ENCODE data around the gene ATG2B. TPM values are rescaled to one million over a fixed set of nuclear protein-coding genes. Genes with fewer than 3 reads are reported as not detected.

Gene ATG2B
- total and polyA plus RNA-seq, 2 donors (not counting 1 experiment from before 2014, with no cell fraction given): 8.1 to 39.6 TPM

DNA sequence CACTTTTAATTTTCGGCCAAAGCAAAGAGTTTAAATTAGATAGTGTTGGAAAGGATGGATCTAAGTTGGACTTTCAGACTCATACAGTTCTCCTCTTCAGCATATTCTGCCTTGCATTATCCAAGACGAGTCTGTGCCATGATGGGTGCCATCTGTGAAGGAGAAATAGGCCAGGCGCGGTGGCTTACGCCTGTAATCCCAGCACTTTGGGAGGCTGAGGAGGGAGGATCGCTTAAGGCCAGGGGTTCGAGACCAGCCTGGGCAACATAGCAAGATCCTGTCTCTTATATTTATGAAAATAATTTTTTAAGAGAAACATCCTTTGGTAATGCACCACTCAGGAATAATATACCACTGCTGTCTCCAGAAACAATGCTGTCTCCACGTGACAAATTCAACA lies 35.3 kb upstream of the ATG2B start:
- ChIA-PET CTCF (no interaction called here), POLR2A (no interaction called here)
- no peaks in the 10 kb centered on the region for H4K20me1 ChIP-seq (ENCODE audit: control insufficient read depth, insufficient read depth, low read length, poor library complexity, severe bottlenecking)
- H3K4me3 Mint-ChIP-seq: no peak overlapping the region
- DNase-seq: no peak
- no peaks in the 10 kb centered on the region for H3K36me3 ChIP-seq (replicated peaks in 1 of 2; ENCODE audit: control extremely low read depth in 1 of 2, control insufficient read depth in 1 of 2, extremely low read depth in 1 of 2, insufficient read depth in 2 of 2, low read length in 1 of 2)
- no peaks in the 10 kb centered on the region for H3K4me1 Mint-ChIP-seq
- no peak overlapping the region for H2AFZ ChIP-seq (ENCODE audit: insufficient read depth, low read depth, low read length, poor library complexity, severe bottlenecking)
- ATAC-seq (ENCODE audit: low read depth): no peak
- H3K4me1 ChIP-seq (ENCODE audit: control insufficient read depth in 2 of 2, insufficient read depth in 2 of 2, low read length in 2 of 2): no peaks in the 10 kb centered on the region
- intact Hi-C loops (cut with micrococcal nuclease): no loop called here
- H3K4me2 ChIP-seq (replicated peaks; ENCODE audit: low read depth, low read length, poor library complexity, severe bottlenecking): no peak overlapping the region
- no peaks in the 10 kb centered on the region for H3K9me3 ChIP-seq (ENCODE audit: control extremely low read depth in 1 of 3, control insufficient read depth in 2 of 3, insufficient read depth in 1 of 3, low read length in 2 of 3)
- H3K9ac ChIP-seq (ENCODE audit: low read length): no peak overlapping the region
- H3K27ac Mint-ChIP-seq: no peak overlapping the region
- no peaks in the 10 kb centered on the region for H3K79me2 ChIP-seq (ENCODE audit: control insufficient read depth, insufficient read depth, low read length)
- peaks cover 0 to 11% (median 0%) of the 10 kb centered on the region in 4 experiments for H3K27me3 ChIP-seq (replicated peaks in 1 of 4; ENCODE audit: control extremely low read depth in 1 of 4, control insufficient read depth in 3 of 4, insufficient read depth in 4 of 4, low read length in 3 of 4)
- no peaks in the 10 kb centered on the region for H3K9me3 Mint-ChIP-seq (ENCODE audit: insufficient read depth)
- WGBS (ENCODE audit: insufficient coverage): 67% methylated on average over 1 of the region's 8 CpGs
- no peak overlapping the region for H3K4me3 ChIP-seq (ENCODE audit: control extremely low read depth in 1 of 5, extremely low read depth in 1 of 5, insufficient read depth in 1 of 5, low read depth in 2 of 5, low read length in 4 of 5)
- no peak overlapping the region for H3K27ac ChIP-seq (ENCODE audit: low read length in 2 of 2)
- TF ChIP-seq EZH2 (IDR thresholded peaks at IDR 0.05; ENCODE audit: borderline replicate concordance, insufficient read depth, low read depth, low read length, poor library complexity, severe bottlenecking): no peak
- TF ChIP-seq, protein P1, sequence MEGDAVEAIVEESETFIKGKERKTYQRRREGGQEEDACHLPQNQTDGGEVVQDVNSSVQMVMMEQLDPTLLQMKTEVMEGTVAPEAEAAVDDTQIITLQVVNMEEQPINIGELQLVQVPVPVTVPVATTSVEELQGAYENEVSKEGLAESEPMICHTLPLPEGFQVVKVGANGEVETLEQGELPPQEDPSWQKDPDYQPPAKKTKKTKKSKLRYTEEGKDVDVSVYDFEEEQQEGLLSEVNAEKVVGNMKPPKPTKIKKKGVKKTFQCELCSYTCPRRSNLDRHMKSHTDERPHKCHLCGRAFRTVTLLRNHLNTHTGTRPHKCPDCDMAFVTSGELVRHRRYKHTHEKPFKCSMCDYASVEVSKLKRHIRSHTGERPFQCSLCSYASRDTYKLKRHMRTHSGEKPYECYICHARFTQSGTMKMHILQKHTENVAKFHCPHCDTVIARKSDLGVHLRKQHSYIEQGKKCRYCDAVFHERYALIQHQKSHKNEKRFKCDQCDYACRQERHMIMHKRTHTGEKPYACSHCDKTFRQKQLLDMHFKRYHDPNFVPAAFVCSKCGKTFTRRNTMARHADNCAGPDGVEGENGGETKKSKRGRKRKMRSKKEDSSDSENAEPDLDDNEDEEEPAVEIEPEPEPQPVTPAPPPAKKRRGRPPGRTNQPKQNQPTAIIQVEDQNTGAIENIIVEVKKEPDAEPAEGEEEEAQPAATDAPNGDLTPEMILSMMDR (IDR thresholded peaks at IDR 0.05): no peak
- H3K27me3 Mint-ChIP-seq: peaks cover 27% of the 10 kb centered on the region

DNA sequence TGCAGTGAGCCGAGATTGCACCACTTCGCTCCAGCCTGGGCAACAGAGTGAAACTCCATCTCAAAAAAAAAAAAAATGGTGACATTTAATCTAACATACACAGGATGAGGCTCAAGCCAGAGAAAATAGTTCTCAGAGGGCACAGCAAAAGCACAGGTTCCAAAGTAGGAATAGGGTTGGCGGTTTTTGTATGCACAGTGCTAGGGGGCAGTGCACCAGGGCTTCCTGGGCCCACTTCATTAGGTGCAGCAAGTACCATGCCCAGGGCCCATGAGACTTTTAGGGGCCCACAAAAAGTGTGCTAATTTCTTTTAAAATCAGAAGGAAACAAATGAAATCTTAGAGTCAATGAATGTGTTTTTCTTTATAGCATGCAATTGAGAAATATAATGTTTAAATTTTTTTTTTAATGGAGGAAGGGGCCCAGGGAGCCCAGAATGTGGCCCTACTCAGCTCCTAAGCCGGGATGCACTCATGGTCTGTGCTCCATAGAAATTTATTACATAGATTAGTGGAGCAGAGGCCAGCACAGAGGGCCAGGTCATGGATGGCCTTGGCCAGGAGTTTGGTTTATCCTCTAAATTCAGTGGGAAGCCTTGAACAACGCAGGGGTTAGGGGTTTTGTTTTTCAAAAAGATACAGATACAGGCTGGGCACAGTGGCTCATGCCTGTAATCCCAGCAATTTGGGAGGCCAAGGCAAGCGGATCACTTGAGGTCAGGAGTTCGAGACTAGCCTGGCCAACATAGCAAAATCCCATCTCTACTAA lies 31.1 kb upstream of the ATG2B start:
- no peak for ATAC-seq (ENCODE audit: low read depth)
- no peaks in the 10 kb centered on the region for H3K9me3 ChIP-seq (ENCODE audit: control extremely low read depth in 1 of 3, control insufficient read depth in 2 of 3, insufficient read depth in 1 of 3, low read length in 2 of 3)
- intact Hi-C loops (cut with micrococcal nuclease): no loop called here

More for the DNA sequence above, 31.1 kb upstream of the ATG2B start:
- no peak for DNase-seq
- Mint-ChIP-seq H3K4me3 (no peak overlapping the region), H3K9me3 (ENCODE audit: insufficient read depth) (no peaks in the 10 kb centered on the region), H3K4me1 (peaks cover 8% of the 10 kb centered on the region), H3K27ac (no peak overlapping the region), H3K27me3 (peaks cover 10% of the 10 kb centered on the region)
- H3K4me3 ChIP-seq (ENCODE audit: control extremely low read depth in 1 of 5, extremely low read depth in 1 of 5, insufficient read depth in 1 of 5, low read depth in 2 of 5, low read length in 4 of 5): no peak overlapping the region
- POLR2A ChIA-PET: no interaction called here
- H2AFZ ChIP-seq (ENCODE audit: insufficient read depth, low read depth, low read length, poor library complexity, severe bottlenecking): no peak overlapping the region
- TF ChIP-seq EZH2 (IDR thresholded peaks at IDR 0.05; ENCODE audit: borderline replicate concordance, insufficient read depth, low read depth, low read length, poor library complexity, severe bottlenecking): no peak
- TF ChIP-seq, protein P1 (IDR thresholded peaks at IDR 0.05): no peak
- H3K4me1 ChIP-seq (ENCODE audit: control insufficient read depth in 2 of 2, insufficient read depth in 2 of 2, low read length in 2 of 2): peaks cover 7 to 18% of the 10 kb centered on the region in 2 donors
- no peaks in the 10 kb centered on the region for H3K36me3 ChIP-seq (replicated peaks in 1 of 2; ENCODE audit: control extremely low read depth in 1 of 2, control insufficient read depth in 1 of 2, extremely low read depth in 1 of 2, insufficient read depth in 2 of 2, low read length in 1 of 2)
- no peak overlapping the region for H3K4me2 ChIP-seq (replicated peaks; ENCODE audit: low read depth, low read length, poor library complexity, severe bottlenecking)
- WGBS (ENCODE audit: insufficient coverage): 96% methylated on average over 5 of the region's 7 CpGs
- no peak overlapping the region for H3K9ac ChIP-seq (ENCODE audit: low read length)
- H3K79me2 ChIP-seq (ENCODE audit: control insufficient read depth, insufficient read depth, low read length): no peaks in the 10 kb centered on the region
- CTCF ChIA-PET: no interaction called here
- no peaks in the 10 kb centered on the region for H3K27me3 ChIP-seq (replicated peaks in 1 of 4; ENCODE audit: control extremely low read depth in 1 of 4, control insufficient read depth in 3 of 4, insufficient read depth in 4 of 4, low read length in 3 of 4)
- H3K27ac ChIP-seq (ENCODE audit: low read length in 2 of 2): no peak overlapping the region
- no peaks in the 10 kb centered on the region for H4K20me1 ChIP-seq (ENCODE audit: control insufficient read depth, insufficient read depth, low read length, poor library complexity, severe bottlenecking)
